ENCODE results near the gene F10.

Gene F10

GRCh38 chr13:113155982-113156655 lies 33.5 kb downstream of the F10 start:
- DNase-seq (ENCODE audit: low spot score), result no peak
- no peak for TF ChIP-seq CTCF (IDR thresholded peaks at IDR 0.05; ENCODE audit: extremely low read depth, missing control alignments)

- no peak for TF ChIP-seq CTCF (IDR thresholded peaks at IDR 0.05; ENCODE audit: extremely low read depth, missing control alignments)
- DNase-seq (ENCODE audit: low spot score), result no peak
Measured at GRCh38 chr13:113157206-113157928, 34.8 kb downstream of the F10 start.

GRCh38 chr13:113157929-113158747 lies 35.5 kb downstream of the F10 start, which contains the start of gene PROZ:
TSS of gene PROZ (plus strand) at chr13:113158648. CDS start at chr13:113158661, 13 bp downstream.
- DNase-seq (ENCODE audit: low spot score), result no peak
- TF ChIP-seq CTCF (IDR thresholded peaks at IDR 0.05; ENCODE audit: extremely low read depth, missing control alignments), result no peak

- TF ChIP-seq CTCF (IDR thresholded peaks at IDR 0.05; ENCODE audit: extremely low read depth, missing control alignments), result no peak
Measured at GRCh38 chr13:113158946-113159345, 36.3 kb downstream of the F10 start.

GRCh38 chr13:113159701-113160100 lies 37.1 kb downstream of the F10 start:
- TF ChIP-seq CTCF (IDR thresholded peaks at IDR 0.05; ENCODE audit: extremely low read depth, missing control alignments), result no peak
- no peak for DNase-seq (ENCODE audit: low spot score)

More at GRCh38 chr13:113158946-113159345, 36.3 kb downstream of the F10 start:
- no peak for DNase-seq (ENCODE audit: low spot score)

GRCh38 chr13:113160983-113161382 lies 38.4 kb downstream of the F10 start:
- no peak for TF ChIP-seq CTCF (IDR thresholded peaks at IDR 0.05; ENCODE audit: extremely low read depth, missing control alignments)
- no peak for DNase-seq (ENCODE audit: low spot score)

Data from GM20000 (cell line).